GM18907 (cell line): ENCODE results near the gene SERTAD4.
A peak's percentile ranks its signal among the peaks of the same experiment; 100 is the strongest.
"Not testable (repeated sequence)": the region's sequence is repeated elsewhere in the genome, so short reads cannot be mapped to it uniquely, and the experiment has no call there.

ENCODE experiments used
- ATAC-seq: cut with Tn5 transposase; IDR thresholded peaks from one replicate; pipeline ENCODE4 v1.9.1; 2021; ENCODE audit warnings: mild to moderate bottlenecking, moderate library complexity; ENCODE audit not compliant: unreplicated experiment

The SERTAD4 gene

GRCh38 chr1:210257698-210258529 lies 25.3 kb downstream of the SERTAD4 start:
- no peak for ATAC-seq

GRCh38 chr1:210259561-210259960 lies 27.0 kb downstream of the SERTAD4 start:
- ATAC-seq, result no peak

GRCh38 chr1:210260096-210260495 lies 27.5 kb downstream of the SERTAD4 start:
- ATAC-seq, result no peak

- ATAC-seq, result no peak
Measured at GRCh38 chr1:210262167-210262896, 29.7 kb downstream of the SERTAD4 start.

GRCh38 chr1:210262897-210263272 lies 30.3 kb downstream of the SERTAD4 start:
- no peak for ATAC-seq

- no peak for ATAC-seq
Measured at GRCh38 chr1:210263963-210264362, 31.4 kb downstream of the SERTAD4 start.

GRCh38 chr1:210264496-210265380 lies 32.1 kb downstream of the SERTAD4 start:
- ATAC-seq, result no peak

GRCh38 chr1:210265392-210265955 lies 32.9 kb downstream of the SERTAD4 start:
- not testable (repeated sequence) for ATAC-seq

GRCh38 chr1:210269981-210270380 lies 37.4 kb downstream of the SERTAD4 start:
- ATAC-seq, result no peak

GRCh38 chr1:210272666-210273065 lies 40.1 kb downstream of the SERTAD4 start:
- ATAC-seq, result no peak

GRCh38 chr1:210280221-210280620 lies 47.6 kb downstream of the SERTAD4 start:
- no peak for ATAC-seq

- no peak for ATAC-seq
Measured at GRCh38 chr1:210288116-210288515, 55.5 kb downstream of the SERTAD4 start.

- no peak for ATAC-seq
Measured at GRCh38 chr1:210289248-210289647, 56.7 kb downstream of the SERTAD4 start.

GRCh38 chr1:210291081-210291764 lies 58.6 kb downstream of the SERTAD4 start:
- no peak for ATAC-seq

GRCh38 chr1:210291786-210292230 lies 59.2 kb downstream of the SERTAD4 start:
- no peak for ATAC-seq

- peak; percentile 72 for ATAC-seq
Measured at GRCh38 chr1:210292231-210292871, 59.8 kb downstream of the SERTAD4 start.

GRCh38 chr1:210293171-210293607 lies 60.6 kb downstream of the SERTAD4 start:
- no peak for ATAC-seq

GRCh38 chr1:210294999-210295745 lies 62.6 kb downstream of the SERTAD4 start:
- ATAC-seq, result no peak
